HG02763 (cell line): ENCODE data around the gene ANKRD29.
"Not testable (repeated sequence)": the region's sequence is repeated elsewhere in the genome, so short reads cannot be mapped to it uniquely, and the experiment has no call there.

ENCODE experiments used
- ATAC-seq: cut with Tn5 transposase; IDR thresholded peaks from one replicate; pipeline ENCODE4 v1.9.1; 2021; ENCODE audit warnings: mild to moderate bottlenecking, moderate library complexity; ENCODE audit not compliant: unreplicated experiment

ANKRD29 gene

GRCh38 chr18:23584019-23584983 lies 78.4 kb downstream of the ANKRD29 start:
- no peak for ATAC-seq

GRCh38 chr18:23583071-23583865 lies 79.4 kb downstream of the ANKRD29 start:
- no peak for ATAC-seq

GRCh38 chr18:23580677-23581367 lies 81.9 kb downstream of the ANKRD29 start:
- ATAC-seq = no peak

GRCh38 chr18:23578891-23579653 lies 83.6 kb downstream of the ANKRD29 start:
- no peak for ATAC-seq

- ATAC-seq = no peak
Measured at GRCh38 chr18:23578067-23578701, 84.5 kb downstream of the ANKRD29 start.

GRCh38 chr18:23577521-23577920 lies 85.2 kb downstream of the ANKRD29 start:
- ATAC-seq = not testable (repeated sequence)

- no peak for ATAC-seq
Measured at GRCh38 chr18:23575309-23575651, 87.4 kb downstream of the ANKRD29 start.

- ATAC-seq = no peak
Measured at GRCh38 chr18:23574611-23575308, 88.0 kb downstream of the ANKRD29 start.

GRCh38 chr18:23573626-23574431 lies 88.9 kb downstream of the ANKRD29 start:
- no peak for ATAC-seq

GRCh38 chr18:23573020-23573419 lies 89.7 kb downstream of the ANKRD29 start:
- no peak for ATAC-seq

GRCh38 chr18:23572570-23572969 lies 90.1 kb downstream of the ANKRD29 start:
- no peak for ATAC-seq

GRCh38 chr18:23572012-23572411 lies 90.7 kb downstream of the ANKRD29 start:
- ATAC-seq = no peak

GRCh38 chr18:23570912-23571504 lies 91.7 kb downstream of the ANKRD29 start:
- ATAC-seq = no peak

- no peak for ATAC-seq
Measured at GRCh38 chr18:23569299-23570063, 93.2 kb downstream of the ANKRD29 start.

- ATAC-seq = no peak
Measured at GRCh38 chr18:23568281-23569138, 94.2 kb downstream of the ANKRD29 start.

GRCh38 chr18:23567671-23568070 lies 95.0 kb downstream of the ANKRD29 start:
- ATAC-seq = no peak
